Neural cell (in vitro differentiated cells): ENCODE results near the gene XRCC6.

ENCODE experiments used
- CTCF ChIP-seq: fragments of 450-650 bp; IDR thresholded peaks from 2 replicates; pipeline ENCODE4 v1.5.1; 2014; ENCODE audit warnings: antibody characterized with exemption, mild to moderate bottlenecking, moderate library complexity; ENCODE audit not compliant: poor library complexity, severe bottlenecking
- POLR2AphosphoS5 ChIP-seq: IDR thresholded peaks from 2 replicates; pipeline ENCODE4 v1.6.1; 2012

DNA sequence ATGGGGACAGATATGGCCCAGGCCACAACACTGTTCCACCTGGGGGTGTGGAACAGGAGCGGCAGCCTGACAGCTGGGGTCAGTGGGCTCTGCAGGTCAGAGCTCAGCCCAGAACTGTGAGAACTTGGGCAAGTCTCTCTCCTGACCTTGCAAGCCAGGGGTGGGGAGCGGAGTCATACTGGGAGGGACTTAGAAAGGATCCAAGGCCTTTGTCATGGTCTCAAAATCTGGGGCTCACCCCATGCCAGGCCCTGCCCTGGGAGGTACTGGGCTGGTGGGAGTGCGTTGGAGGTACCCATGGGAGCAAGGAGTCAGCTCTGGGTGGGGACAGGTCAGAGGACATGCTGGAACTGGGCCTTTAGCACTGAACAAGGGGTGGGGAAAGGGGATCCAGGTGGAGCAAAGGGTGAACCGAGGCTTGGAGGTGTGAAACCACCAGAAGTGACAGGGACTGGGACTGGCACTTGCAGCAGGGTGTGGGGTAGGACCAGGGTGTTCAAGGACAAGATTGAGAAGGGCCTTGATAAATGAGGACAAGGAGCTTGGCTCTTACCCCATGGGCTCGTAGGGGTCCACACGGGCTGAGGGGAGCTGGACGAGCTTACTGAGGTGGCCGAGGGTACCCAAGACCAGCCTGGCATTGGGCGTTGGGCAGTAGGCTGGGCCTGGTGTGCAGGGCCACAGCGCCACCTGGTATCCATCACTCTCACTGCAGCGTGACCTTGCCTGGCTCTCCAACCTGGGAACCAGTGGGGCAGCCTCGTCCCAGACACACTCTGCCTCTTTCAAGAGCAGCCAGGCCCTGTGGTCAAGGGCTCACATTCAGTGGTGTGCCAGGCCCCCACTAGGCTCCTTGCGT lies 24.1 kb upstream of the XRCC6 start:
- TF ChIP-seq CTCF (peak; percentile 61), POLR2AphosphoS5 (no peak)
